Epithelial cell of alveolus of lung (primary cell): ENCODE data around the gene KRT72. TPM values are rescaled to one million over a fixed set of nuclear protein-coding genes. Genes with fewer than 3 reads are reported as not detected.

Source experiments
- total RNA-seq: library from RNA; depleted of rRNA; stranded (reverse); fragments of >200 nt; gene quantifications from 2 replicates; pipeline ENCODE4 v1.2.1, GENCODE V29; 2015

Gene KRT72
- total RNA-seq: not detected in 2 replicates

DNA sequence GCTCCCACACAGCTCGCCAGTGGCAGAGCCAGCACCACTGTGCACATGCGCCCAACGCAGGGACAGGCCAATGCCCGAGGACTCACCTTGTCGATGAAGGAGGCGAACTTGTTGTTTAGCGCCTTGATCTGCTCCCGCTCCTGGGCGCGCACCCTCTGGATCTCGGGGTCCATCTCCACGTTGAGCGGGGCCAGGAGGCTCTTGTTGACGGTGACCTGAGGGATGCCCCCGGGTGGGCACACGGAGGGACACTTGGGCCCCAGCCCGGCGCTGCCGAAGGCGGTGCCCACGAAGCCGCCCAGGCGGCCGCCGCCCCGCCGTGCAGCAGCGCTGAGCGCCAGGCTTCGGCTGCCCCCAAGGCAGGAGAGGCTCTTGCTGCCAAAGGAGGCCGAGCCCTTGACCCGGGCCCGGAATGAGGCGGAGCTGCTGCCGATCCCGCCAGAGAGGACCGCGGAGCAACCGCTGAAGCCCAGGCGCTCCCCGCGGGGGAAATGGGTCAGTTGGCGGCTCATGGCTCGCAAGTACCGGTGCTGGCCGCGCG is at the start of gene KRT72:
Gene KRT72 (minus strand): TSS at position 523 of the 541 bp plus-strand sequence. CDS start 11 bp downstream, at position 512.

DNA sequence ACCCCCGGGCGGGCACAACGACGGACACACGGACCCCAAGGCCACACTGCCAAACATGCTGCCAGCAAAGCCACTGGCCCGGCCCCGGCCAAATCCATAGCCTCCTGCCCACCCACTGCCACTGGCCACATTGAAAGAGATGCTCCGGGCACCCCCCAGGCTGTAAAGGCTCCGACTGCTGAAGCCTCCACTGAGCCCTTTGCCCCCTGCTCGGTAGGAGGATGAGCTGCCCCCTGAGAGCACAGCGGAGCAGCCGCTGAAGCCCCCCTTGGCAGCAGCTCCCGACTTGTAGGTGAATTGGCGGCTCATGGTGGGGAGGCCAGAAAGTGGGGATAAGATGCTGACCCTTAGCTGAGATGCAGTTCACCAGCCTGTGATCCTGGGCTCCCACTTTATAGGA is 17.0 kb upstream of the KRT72 start, which contains the start of gene KRT73:
Gene KRT73 (minus strand): TSS at position 344 of the 400 bp plus-strand sequence. CDS start 35 bp downstream, at position 309.

DNA sequence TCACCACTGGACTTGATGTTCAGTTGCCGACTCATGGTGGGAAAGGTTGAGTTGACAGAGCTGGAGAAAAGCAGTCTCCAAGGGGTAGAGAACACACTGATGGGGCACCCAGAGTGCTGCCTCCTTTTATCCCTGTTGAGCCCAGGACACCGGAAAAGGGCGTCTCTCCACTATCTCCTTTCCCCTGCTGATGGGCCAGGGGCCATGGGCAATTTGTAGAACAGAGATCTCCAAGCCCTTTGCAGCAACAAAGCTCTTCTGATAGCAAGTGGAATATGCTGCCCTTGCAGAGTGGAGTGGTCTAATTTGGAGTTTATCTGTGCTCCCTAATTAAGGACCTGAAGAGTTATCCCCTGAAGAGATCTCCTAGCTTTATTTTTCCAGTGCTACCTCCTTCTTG is 27.5 kb downstream of the KRT72 start, which contains the start of gene KRT74:
Gene KRT74 (minus strand): TSS at position 101 of the 400 bp plus-strand sequence. CDS start 66 bp downstream, at position 35.

DNA sequence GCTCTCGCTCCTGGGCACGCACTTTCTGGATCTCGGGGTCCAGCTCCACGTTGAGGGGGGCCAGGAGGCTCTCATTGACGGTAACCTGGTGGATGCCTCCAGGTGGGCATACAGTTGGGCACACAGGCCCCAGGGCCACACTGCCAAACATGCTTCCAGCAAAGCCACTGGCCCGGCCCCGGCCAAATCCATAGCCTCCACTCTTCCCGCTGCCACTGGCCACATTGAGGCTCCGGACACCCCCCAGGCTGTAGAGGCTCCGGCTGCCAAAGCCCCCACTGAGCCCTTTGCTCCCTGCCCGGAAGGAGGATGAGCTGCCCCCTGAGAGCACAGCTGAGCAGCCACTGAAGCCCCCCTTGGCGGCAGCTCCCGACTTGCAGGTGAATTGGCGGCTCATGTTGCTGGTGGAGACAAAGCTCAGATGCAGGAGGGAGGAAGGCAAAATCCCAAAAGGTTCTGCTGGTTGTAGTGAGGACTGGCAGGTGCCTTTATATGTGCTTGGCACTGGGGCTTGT is 48.5 kb downstream of the KRT72 start, which contains the start of gene KRT71:
Gene KRT71 (minus strand): TSS at position 465 of the 515 bp plus-strand sequence. CDS start 68 bp downstream, at position 397.

Other genes with a start within 250 kb of the KRT72 start
- gene KRT85, start 234.0 kb downstream of the KRT72 start, total RNA-seq: not detected in 2 replicates
- gene KRT84, start 215.8 kb downstream of the KRT72 start, total RNA-seq: not detected in 2 replicates
- not detected in 2 replicates for gene KRT82, start 195.1 kb downstream of the KRT72 start, total RNA-seq
- gene KRT75, start 167.1 kb downstream of the KRT72 start, total RNA-seq: not detected in 2 replicates
- gene KRT6B, start 149.3 kb downstream of the KRT72 start, total RNA-seq: 1.0 TPM in 1 of 2 replicates, not detected in the other
- gene KRT6C, start 127.7 kb downstream of the KRT72 start, total RNA-seq: not detected in 2 replicates
- gene KRT6A, start 108.2 kb downstream of the KRT72 start, total RNA-seq: 3.2 and 20.6 TPM in 2 replicates
- gene KRT5, start 81.1 kb downstream of the KRT72 start, total RNA-seq: 2.0 and 4.1 TPM in 2 replicates
- gene KRT71, start 48.3 kb downstream of the KRT72 start, total RNA-seq: not detected in 2 replicates
- not detected in 2 replicates for gene KRT74, start 27.6 kb downstream of the KRT72 start, total RNA-seq
- not detected in 2 replicates for gene KRT73, start 17.1 kb upstream of the KRT72 start, total RNA-seq
- not detected in 2 replicates for gene KRT2, start 50.7 kb upstream of the KRT72 start, total RNA-seq
- gene KRT1, start 78.9 kb upstream of the KRT72 start, total RNA-seq: not detected in 2 replicates
- not detected in 2 replicates for gene KRT77, start 102.1 kb upstream of the KRT72 start, total RNA-seq
- not detected in 2 replicates for gene KRT76, start 175.9 kb upstream of the KRT72 start, total RNA-seq
- not detected in 2 replicates for gene KRT3, start 194.7 kb upstream of the KRT72 start, total RNA-seq
- not detected in 2 replicates for gene KRT4, start 212.7 kb upstream of the KRT72 start, total RNA-seq
- not detected in 2 replicates for gene KRT79, start 232.8 kb upstream of the KRT72 start, total RNA-seq
- gene KRT78, start 247.5 kb upstream of the KRT72 start, total RNA-seq: not detected in 2 replicates